HL-60/S4 treated with retinoic acid at 250 ng/mL for 4 days and 3 days (cell line): ENCODE results near the gene OR52E4.

ENCODE experiments used
- in situ Hi-C: fragments of 300-500 bp; cut with MboI; formaldehyde crosslinking; loops from 2 replicates; pipeline ENCODE4 v1.7.0; 2022; ENCODE audit warnings: low sequenced_read_pairs

The OR52E4 gene

DNA sequence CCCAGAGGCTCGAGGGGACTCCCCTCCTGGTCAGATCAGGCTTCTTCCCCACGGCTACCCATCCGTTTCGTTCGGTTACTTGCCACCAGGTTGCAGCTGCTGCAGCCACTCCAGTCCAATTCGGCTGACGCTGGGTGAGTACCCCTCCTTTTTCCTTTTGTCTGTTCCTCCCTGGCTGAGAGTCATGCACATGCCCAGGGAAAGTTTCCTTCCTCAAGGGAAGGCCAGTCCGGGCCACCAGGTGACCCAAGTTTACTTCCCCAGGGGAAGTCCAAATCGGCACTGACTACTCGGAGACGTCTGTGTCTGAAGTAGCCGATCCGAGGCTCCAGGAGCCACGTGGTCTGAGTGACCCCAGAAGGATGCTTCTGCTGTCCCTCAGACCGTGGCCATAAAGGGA is 48.4 kb downstream of the OR52E4 start:
- in situ Hi-C loops: no loop called here

- in situ Hi-C loops: no loop called here
Measured at GRCh38 chr11:5929571-5930368, 49.3 kb downstream of the OR52E4 start.

DNA sequence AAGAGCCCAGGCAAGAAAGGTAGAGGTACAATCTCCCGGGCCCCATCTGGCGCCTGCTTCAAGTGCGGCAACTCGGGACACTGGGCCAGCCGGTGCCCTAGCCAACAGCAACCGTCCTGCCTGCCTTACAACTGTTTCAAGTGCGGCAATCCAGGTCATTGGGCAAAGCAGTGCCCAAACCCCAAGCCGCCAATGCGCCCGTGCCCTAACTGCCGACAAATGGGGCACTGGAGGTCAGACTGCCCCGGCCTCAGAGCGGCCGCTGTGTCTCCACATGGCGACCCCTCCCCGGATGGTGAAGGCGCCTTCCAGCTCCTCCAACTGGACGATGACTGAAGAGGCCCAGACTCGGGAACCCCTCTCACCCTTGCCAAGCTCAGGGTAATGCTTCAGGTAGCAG is 50.2 kb downstream of the OR52E4 start:
- in situ Hi-C loops: no loop called here

DNA sequence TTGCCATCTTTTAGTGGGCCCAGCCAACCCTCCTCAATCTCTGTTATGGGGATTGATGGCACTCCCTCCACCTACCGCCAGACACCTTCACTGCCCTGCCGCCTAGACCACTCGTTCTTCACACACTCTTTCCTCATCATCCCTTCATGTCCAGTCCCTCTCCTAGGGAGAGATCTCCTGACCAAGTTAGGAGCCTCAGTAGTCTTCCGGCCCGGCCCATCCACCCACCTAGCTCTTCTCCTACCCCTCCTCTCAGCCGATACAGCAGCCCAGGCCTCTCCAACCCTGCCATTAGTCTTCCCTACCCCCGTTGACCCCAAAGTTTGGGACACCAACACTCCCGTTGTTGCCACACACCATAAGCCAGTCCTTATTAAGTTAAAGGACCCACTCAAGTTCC is 50.6 kb downstream of the OR52E4 start:
- in situ Hi-C loops: no loop called here

- in situ Hi-C loops: no loop called here
Measured at GRCh38 chr11:5932671-5933070, 52.2 kb downstream of the OR52E4 start.

DNA sequence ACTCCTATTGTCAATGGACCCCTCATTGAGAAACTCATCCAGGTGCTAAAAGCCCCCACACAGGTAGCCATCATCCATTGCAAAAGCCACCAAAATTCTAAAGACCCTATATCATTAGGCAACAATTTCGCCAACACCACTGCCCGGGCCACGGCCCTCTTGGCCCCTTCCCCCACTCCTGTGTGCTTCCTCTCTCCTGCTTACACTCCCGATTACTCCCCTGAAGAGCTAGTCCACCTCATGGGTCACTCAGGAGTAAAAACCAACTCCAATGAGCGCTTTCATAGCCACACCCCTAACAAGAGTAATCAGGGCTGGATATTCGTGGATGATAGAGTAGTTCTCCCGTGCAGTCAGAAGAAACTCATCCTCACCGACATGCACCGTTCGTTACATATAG is 52.7 kb downstream of the OR52E4 start:
- in situ Hi-C loops: no loop called here
